AG10803 (cell line): Measurements from ENCODE around the gene GALNT15.

ENCODE experiments used
- DNase-seq: peaks from one replicate; pipeline ENCODE4 v3.0.0; 2010; ENCODE audit warnings: low read depth
- H3K4me3 ChIP-seq: 2 replicates; pipeline ENCODE4 v1.5.1; 2011; ENCODE audit warnings: mild to moderate bottlenecking, low read length, control low read depth
- CTCF ChIP-seq: conservative IDR thresholded peaks from 2 replicates; pipeline ENCODE4 v1.5.1; 2011; ENCODE audit warnings: mild to moderate bottlenecking, low read length, control low read depth, inconsistent platforms

GALNT15 gene

GRCh38 chr3:16233806-16234205 is 59.3 kb downstream of the GALNT15 start:
- H3K4me3 ChIP-seq, result no peak overlapping the region
- no peak for DNase-seq
- no peak for TF ChIP-seq CTCF

- TF ChIP-seq CTCF, result no peak
- DNase-seq, result no peak
- no peak overlapping the region for H3K4me3 ChIP-seq
These were observed 59.8 kb downstream of the GALNT15 start for GRCh38 chr3:16234281-16234680.

- no peak for DNase-seq
- H3K4me3 ChIP-seq, result no peak overlapping the region
- TF ChIP-seq CTCF, result no peak
These were observed 61.7 kb downstream of the GALNT15 start for GRCh38 chr3:16236030-16236639.

GRCh38 chr3:16236856-16237393 is 62.4 kb downstream of the GALNT15 start:
- TF ChIP-seq CTCF, result no peak
- DNase-seq, result no peak
- no peak overlapping the region for H3K4me3 ChIP-seq

GRCh38 chr3:16239086-16239770 is 64.7 kb downstream of the GALNT15 start:
- TF ChIP-seq CTCF, result no peak
- H3K4me3 ChIP-seq, result no peak overlapping the region
- peak; percentile 23 for DNase-seq

- TF ChIP-seq CTCF, result no peak
- no peak overlapping the region for H3K4me3 ChIP-seq
- DNase-seq, result peak; percentile 33
These were observed 65.3 kb downstream of the GALNT15 start for GRCh38 chr3:16239780-16240179.
